ENCODE data around the gene GCNT1.

GRCh38 chr9:76431601-76432000 lies 27.4 kb upstream of the GCNT1 start:
- TF ChIP-seq, protein P1, sequence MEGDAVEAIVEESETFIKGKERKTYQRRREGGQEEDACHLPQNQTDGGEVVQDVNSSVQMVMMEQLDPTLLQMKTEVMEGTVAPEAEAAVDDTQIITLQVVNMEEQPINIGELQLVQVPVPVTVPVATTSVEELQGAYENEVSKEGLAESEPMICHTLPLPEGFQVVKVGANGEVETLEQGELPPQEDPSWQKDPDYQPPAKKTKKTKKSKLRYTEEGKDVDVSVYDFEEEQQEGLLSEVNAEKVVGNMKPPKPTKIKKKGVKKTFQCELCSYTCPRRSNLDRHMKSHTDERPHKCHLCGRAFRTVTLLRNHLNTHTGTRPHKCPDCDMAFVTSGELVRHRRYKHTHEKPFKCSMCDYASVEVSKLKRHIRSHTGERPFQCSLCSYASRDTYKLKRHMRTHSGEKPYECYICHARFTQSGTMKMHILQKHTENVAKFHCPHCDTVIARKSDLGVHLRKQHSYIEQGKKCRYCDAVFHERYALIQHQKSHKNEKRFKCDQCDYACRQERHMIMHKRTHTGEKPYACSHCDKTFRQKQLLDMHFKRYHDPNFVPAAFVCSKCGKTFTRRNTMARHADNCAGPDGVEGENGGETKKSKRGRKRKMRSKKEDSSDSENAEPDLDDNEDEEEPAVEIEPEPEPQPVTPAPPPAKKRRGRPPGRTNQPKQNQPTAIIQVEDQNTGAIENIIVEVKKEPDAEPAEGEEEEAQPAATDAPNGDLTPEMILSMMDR (conservative IDR thresholded peaks at IDR 0.05), result no peak
- TF ChIP-seq EZH2 (IDR thresholded peaks at IDR 0.05; ENCODE audit: low read depth), result no peak

Measured in PC-9 (cell line).